Measurements from ENCODE around the gene VMAC.

Gene VMAC

DNA sequence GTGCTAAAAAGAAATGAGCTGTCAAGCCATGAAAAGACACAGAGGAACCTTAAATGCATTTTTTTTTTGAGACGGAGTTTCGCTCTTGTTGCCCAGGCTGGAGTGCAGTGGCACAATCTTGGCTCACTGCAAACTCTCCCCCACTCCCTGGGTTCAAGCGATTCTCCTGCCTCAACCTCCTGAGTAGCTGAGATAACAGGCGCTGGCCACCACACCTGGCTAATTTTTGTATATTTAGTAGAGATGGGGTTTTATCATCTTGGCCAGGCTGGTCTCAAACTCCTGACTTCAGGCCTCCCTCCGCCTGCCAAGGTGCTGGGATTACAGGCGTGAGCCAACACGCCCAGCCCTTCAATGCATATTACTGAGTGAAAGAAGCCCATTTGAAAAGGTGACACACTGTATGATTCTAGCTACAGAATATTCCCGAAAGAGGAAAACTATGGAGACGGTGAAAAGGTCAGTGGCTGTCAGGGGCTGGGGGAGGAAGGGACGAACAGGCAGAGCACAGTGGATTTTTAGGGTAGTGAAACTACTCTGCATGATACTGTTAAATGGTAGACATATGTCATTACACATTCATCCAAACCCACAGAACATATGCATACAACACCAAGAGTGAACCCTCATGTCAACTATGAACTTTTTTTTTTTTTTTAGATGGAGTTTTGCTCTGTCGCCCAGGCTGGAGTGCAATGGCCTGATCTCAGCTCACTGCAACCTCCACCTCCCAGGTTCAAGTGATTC lies 20.4 kb upstream of the VMAC start:
- DNase-seq: peak; percentile 15 to 22

DNA sequence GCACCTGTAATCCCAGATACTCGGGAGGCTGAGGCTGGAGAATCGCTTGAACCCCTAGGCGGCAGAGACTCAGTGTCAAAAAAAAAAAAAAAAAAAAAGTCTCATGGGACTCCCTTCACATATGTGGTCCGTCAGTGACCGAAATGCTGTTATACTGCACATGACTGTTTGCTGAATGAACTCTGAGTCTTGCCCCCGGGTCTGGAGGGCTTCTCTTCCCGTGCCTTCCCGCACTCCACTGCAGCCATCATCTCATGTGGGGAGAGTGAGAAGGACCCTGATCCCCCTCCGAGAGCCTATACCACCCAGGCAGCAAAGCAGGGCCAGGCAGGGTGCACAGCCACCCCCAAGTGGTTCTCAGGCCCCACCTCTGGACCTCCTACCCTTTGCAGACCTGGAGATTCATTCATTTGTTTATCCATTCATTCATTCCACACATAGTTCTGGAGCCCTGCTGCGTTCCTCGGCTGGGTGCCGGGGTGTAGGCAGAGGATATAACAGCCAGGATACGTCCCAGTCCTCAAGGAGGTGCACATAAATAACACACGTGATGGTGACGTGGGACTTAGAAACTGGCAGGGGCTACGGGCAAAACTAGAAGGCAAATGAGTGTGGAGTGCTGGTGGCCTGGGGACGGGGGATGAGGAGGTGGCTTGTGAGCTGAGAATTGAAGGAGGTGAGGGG lies 15.2 kb upstream of the VMAC start:
- no peak for DNase-seq

DNA sequence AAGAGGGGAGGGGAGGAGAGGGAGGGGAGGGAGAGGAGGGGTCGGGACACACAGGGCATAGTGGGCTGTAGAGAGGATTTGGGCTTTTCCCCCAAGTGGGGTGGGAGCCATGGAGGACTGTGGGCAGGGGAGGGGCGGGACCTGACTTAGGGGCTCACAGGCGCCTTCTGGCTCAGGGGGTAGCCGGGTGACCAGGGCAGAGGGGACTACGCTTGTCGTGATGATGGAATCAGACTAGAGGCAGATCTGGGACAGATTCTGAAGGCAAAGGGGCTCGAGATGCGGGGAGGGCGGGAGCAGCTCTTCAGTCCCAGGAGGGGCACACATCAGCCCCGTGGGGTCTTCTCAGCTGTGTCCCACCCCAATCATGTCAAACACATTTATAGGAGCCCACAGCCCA lies 14.6 kb upstream of the VMAC start:
- DNase-seq: no peak

DNA sequence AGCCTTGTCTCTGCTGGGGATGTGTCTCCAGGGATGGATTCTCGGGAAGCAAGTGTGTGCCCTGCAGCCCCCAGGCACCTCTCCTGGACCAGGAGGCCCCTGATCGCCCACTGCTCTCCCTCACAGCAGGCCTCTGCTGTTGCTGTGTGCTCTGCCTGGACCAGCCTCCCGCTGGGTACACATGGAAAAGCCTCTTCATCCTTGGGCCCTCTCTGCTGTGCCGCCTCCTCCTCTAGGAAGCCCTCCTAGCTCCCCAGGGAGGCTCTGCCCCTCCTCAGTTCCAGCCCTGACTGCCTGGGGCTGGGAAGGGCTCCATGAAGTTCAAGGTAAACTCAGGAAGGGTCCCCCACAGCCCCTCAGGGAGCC lies 13.1 kb upstream of the VMAC start:
- DNase-seq: no peak

DNA sequence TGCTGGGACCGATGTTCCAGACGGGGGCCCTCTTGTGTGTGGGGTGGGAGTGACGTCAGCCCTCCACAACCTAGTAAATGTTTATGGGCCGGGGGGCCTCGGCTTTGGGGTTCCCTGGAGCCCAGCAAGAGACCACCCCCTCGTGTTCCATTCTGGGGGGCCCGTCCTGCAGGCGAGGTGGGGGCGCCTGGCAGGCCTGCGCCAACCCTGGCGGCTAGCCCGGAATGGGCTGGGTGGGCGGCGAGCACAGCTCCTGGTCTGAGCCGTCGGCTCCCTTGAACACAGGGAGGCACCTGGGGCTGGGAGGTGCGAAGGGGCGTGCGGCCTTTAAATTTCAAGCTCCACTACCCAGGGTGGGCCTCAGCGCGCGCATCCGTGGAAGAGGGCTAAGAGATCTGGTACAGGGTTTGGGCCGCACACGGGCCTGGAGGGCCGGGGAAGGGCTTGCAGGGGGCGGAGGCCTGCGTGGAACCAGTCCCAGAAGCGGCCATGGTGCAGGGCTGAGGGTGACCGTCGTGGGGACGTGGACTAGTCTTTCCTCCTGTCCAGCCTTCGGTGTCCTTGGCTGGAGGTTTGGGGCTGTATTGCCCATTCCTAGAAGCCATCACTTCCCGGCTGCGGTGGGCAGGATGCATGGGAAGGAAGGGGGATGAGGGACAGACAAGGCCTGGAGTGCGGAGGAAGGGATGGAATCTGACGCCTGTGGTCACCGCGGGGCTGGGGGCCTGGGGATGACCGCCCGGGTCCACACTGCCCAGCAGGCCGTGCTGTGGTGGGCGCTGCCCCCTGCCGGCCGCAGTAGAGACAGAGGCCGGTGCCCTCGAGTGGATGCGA lies 12.5 kb upstream of the VMAC start:
- peak in 1 of 2 donors; percentile 36 for DNase-seq

DNA sequence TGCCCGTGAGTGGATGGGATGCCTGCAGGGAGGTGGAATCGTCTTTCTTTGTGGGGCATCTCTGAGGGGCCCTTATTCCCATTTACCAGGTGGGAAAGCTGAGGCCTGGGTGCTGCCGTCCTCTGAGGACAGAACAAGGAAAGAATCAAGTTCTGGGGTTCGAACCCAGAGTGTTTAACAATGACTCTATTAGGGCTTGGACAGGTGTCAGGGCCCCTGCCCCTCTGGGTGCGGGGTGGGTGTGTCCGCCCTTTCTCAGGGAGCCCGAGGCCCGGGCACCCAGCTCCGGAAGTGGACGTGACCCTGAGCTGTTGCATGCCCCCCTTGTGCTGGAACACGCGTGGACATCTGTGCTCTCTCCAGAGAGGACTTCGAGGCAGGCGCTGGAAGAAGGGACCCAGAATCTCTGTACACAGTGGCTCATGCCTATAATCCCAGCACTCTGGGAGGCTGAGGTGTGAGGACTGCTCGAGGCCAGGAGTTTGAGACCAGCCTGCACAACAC lies 11.8 kb upstream of the VMAC start:
- DNase-seq: no peak

DNA sequence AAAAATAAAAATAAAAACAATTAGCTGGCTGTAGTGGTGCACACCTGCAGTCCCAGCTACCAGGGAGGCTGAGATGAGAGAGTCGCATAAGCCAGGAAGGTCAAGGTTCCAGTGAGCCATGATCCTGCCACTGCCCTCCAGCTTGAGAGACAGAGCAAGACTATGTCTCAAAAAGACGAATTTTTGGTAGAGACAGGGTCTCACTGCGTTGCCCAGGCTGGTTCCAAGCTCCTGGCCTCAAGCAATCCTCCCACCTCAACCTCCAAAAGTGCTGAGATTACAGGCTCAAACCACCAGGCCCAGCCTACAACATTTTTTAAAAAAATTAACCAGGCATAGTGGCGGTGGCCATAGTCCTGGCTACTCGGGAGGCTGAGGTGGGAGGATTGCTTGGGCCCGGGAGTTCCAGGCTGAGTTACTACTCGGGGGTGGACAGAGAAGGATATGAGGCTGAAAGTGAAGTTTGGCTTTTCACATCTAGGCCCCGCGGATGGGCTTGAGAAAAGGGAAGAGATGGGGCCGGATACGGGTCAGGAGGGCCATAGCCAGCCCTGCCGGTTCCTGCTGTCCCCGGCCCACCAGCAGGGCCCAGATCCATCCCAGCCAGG lies 11.3 kb upstream of the VMAC start:
- DNase-seq: no peak

DNA sequence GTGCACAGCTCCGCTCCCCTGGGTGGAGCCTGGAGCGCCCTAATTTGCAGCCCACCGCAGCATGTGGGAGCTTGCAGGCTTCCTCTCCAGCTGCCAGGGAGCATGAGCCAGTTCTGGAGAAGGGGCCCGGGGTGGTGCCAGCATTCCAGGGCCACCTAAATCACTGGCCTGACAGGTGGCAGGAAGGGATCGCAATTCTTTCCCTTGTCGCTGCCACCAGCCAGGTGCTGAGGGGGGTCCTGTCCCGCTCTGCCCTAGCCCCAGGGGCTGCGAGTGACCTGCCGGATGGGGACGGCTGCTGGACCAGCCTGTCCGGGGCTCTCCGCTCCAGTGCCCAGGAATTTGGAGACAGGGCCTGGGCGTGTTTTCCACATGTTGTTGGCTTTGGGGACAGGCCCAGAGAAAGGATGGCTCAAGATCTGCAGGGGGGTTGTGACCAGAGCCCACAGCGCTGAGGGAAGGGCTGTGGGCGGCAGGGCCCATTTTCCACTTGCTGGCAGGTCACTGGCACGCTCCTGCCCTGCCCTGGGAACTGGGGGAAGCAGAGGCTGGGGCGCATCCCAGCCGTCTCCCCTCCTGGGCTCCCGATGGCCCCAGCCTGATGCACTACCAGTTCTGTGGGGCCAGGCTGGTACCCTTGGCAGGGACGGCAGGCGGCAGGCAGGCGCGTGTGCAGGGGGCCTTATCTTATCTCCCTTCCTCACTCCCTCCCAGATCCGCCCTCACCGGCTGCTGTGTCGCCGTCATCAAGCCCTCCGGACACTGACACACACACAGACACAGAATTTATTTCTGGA lies 10.6 kb upstream of the VMAC start:
- DNase-seq: no peak

DNA sequence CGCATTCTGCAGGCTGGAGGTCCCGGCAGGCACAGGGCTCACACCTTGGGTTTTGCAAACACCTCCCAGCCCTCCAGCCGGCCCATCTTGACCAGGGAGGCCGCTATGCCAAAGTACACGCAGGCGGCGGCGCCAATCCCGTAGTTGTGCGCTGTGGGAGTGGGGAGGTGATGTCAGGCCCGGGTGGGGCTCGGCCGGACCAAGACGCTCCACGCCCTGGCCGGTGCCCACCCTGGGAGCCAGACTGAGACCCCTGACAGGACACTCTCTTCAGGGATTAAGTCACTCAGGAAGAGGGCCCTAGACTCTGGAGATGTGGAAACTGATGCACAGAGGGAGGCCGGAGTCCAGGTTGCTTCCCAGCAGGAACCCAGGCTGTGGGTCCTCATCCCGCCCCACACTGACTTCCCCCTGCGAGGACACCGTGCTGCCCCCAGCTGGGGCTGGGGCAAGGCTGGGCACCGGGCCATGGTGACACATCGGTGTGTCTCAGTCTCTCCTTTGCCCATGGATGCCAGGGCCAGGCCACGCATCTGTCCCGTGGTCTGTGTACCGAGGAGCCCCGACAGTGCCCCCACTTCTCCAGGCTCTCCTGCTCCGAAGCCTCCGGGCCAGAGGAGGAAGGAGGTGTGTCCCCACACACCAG lies 9.8 kb upstream of the VMAC start:
- no peak for DNase-seq

DNA sequence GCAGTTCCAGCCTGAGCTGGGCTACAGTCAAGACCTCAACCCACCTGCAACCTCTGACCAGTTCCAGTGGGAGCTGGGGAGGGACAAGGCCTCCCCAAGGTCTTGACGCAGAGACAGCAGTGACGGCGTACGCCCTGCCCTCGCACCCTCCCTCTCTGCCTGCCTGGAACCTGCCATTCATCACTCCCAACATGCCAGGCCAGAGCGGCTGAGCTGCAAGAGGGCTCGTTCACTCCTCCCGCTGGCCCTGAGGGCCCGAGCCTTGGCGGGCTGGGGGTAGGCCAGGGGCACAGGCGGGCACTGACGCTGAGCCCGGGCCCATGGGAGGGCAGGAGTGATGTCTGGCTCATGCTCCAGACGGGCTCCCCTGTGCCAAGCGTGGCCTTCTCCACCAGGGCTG lies 9.3 kb upstream of the VMAC start:
- no peak for DNase-seq

DNA sequence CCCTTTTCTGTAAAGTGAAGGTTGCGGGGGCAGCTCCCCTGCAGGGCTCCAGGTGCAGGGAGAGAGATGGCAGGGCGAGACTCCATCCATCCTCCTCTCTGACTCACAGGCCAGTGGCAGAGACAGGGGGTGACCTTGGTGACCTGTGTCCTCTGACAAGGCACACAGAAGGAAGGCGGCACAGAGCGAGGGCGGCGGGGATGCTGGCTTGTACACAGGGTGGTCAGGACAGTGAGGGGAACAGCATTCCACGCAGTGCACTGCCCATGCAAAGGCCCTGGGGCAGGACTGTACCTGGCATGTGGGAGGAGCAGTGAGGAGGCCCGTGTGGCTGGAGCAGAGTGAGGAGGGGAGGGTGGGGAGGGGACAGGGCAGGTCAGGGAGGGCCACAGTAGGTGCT lies 8.8 kb upstream of the VMAC start:
- no peak for DNase-seq

DNA sequence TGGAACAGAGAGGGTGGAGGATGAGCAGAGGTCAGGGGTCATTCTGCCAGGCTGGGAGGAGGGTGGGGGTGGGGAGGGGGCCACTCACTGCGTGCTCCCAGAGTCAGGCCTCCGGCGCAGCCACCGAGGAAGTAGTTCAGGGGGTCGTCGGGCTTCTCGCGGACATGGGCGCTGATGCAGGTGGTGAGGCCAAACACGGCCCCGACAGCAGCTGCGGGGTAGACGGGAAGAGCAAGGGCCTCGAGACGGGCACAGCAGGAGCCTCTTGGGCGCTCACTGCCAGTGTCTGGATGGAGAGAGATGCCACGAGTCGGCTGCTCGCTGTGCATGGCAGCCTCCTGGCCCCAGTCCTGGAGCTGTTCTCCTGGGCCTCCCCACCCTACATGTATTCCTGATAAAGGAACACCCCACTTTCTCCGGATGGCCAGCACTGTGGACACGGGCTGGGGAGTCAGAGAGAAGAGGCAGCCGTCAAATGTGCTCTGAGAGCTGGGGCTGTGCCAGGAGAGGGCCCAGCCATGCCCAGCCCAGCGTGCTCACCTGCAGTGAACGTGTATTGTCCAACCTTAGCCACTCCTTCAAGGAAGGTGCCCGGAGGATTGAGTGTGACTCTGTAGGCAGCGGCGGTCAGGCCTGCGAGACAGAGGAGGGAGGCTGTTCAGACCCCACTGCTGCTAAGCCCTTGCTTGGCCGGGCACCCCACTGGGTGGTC lies 8.2 kb upstream of the VMAC start:
- DNase-seq: no peak

DNA sequence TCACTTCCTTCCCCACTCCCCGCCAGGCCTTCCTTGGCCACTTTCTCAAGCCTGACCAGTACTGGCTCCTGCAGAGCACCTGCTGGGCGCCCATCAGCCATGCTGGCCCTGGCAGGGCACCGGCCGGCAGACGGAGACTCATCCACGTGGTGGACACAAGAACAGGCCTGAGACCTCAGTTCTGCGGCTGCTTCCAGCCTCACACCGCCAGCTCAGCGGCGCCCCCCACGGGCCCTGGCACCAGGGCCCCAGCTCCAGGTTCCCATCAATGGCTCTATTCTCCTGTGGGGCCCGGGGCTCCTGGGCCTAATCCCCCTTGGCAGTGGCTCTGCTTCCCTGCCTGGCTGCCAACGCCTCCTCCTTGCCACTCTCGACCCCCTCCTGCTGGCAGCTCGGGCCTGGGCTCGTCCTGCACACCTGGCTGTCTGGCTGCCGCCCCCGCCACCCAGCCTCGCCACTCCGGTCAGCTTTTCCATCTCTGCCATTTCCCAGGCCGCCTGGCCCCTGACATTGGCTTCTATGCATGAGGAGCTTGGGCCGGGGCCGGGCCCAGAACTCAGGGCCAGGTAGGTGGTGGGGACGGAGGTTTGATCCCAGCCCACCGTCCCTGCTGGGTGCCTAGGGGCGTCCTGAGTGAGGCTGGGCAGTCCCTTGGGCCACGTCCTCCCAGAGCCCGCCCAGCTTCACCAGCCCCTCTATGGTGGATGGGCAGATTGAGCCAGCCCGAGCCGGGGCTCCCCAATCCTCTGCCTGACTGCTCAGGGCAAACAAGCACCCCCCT lies 7.3 kb upstream of the VMAC start:
- no peak for DNase-seq

DNA sequence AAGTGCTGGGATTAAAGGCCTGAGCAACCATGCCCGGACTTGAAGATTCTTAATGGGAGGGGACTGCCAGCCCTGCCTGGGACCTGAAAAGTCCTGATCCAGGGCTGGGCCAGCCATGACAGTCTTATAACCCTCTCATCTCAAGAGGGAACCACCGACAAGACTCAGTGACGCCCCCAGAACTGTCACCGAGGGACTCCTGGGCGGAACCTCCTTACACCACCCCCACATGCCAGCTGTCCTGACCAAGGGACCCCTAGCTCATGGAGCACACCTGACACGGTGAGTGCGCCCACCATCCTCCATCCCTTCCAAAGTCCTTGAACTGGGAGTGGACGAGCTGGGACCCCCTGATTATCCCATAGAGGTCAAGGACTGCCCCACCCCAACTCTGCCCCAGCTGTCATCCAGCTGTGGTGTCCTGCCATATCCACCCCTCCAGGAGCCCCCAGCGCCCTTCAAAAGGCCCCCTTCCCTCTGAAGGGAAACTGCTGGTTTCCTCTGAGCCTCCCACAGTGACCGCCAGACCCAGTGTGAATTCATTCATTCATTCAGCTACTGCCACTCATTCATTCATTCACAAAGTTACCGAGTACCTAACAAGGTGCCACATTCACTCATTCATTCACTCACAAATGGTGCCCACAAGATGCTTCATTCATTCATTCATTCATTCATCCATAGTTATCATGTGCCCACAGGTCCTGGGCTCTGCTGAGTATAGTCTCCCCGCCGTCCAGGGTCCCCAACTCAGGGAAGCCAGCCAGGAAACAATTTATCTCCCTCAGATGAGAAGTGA lies 4.7 kb upstream of the VMAC start:
- DNase-seq: no peak

DNA sequence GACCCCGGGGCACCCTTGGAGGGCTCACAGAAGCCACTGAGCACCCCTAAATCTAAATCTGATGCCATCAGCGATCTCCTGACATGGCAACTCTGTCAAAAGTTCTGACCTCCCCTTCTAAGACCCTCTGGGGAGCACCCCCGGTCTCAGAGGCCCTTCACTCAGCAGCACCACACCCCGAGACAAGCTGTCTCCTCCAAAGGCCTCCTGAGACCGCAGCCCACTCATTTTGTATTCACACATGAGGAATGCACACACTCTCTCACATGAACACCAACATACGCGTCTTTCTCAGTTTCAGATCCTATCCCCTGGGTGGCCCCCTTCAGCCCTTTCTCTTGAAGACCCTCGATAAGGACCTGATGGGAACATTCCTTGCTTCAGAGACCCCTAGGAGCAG lies 3.7 kb upstream of the VMAC start:
- no peak for DNase-seq

DNA sequence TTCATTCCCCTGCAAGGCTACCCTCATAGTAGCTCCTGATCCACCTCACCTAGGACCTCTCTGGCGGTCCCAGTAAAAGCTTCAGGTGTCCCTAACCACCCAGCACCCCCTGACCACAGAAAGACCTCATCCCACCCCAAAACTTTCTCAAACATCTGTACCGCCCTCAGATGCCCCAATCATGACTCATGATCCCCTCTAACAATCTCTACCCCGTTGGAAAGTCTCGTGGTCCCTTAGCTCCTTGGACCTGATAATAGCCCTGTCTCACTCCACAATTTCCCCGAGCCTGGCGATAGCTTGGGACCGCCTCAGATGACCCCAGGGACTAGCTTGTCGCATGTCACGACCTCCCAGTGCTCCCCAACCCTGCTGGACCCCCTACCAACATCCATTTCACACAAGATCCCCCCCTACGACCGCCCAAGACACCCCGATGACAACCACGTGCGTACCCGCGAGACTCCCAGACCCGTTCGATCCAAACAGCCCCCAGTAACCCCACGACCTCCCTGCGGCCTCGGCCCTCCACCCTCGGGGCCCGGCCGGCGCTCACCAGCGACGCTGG lies 1.5 kb upstream of the VMAC start:
- peak; percentile 28 for DNase-seq

DNA sequence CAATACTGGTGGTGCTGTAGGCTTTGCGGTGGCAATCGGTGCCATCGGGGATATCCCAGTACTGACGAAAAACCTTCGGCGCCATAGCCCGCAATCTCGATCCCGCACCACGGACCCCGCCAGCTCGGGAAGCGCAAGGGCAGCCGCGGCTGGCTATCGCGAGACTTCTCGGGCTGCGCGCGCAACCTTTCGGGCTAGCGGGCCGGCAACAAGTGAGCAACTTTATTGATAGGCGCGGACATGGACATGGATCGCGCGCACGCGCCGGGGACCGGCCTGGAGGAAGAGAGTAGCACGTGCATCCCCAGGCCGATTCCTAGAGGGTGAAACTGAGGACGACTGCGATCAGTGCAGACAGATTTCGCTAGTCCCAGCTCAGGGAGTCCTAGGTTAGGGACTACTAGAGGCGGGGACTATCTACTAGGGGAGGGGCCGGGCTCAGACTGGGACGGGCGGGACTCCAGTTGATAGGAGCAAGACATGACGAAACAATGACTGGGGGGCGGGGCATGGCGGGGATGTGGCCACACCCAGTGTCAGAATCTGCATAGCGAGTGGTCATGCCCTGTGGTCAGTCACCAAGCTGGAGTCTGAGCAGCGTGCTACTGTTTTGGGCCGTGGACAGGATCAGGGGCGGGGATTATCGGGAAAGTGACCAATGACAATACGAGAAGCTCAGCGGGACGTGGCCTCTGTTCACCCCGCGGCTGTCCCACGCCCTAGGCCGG lies 884 bp upstream of the VMAC start, which contains the start of gene NDUFA11:
Gene NDUFA11 (minus strand): TSS at position 167 of the 728 bp plus-strand sequence. CDS start 82 bp downstream, at position 85.
- DNase-seq: peak; percentile 92 to 98

DNA sequence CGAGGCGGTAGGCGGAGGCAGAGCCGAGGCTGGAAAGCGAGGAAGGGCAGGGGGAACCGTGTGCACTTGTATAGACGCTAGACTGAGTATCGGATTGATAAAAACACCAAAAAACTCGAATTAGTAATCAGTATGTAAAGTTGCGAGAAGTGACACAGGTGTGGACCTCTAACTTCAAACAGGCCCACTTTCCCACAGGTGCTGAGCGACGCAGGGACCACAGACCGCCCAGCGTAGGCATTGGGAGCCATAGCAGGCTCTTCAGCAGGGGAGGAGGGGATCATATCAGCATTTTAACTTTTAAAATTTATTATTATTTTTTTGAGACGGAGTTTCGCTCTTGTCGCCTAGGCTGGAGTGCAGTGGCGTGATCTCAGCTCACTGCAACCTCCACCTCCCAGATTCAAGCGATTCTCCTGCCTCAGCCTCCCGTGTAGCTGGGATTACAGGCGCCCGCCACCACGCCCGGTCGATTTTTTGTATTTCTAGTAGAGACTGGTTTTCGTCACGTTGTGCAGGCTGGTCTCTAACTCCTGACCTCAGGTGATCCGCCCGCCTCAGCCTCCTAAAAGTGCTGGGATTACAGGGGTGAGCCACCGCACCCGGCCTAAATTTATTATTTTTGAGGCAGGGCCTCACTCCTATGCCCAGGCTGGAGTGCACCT lies 574 bp downstream of the VMAC start:
- DNase-seq: no peak

Measured in inflammatory macrophage treated with lipopolysaccharide for 1 hour (primary cell).